ENCODE results near the gene ARFGAP3.

ARFGAP3 gene, protein sequence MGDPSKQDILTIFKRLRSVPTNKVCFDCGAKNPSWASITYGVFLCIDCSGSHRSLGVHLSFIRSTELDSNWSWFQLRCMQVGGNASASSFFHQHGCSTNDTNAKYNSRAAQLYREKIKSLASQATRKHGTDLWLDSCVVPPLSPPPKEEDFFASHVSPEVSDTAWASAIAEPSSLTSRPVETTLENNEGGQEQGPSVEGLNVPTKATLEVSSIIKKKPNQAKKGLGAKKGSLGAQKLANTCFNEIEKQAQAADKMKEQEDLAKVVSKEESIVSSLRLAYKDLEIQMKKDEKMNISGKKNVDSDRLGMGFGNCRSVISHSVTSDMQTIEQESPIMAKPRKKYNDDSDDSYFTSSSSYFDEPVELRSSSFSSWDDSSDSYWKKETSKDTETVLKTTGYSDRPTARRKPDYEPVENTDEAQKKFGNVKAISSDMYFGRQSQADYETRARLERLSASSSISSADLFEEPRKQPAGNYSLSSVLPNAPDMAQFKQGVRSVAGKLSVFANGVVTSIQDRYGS

DNA sequence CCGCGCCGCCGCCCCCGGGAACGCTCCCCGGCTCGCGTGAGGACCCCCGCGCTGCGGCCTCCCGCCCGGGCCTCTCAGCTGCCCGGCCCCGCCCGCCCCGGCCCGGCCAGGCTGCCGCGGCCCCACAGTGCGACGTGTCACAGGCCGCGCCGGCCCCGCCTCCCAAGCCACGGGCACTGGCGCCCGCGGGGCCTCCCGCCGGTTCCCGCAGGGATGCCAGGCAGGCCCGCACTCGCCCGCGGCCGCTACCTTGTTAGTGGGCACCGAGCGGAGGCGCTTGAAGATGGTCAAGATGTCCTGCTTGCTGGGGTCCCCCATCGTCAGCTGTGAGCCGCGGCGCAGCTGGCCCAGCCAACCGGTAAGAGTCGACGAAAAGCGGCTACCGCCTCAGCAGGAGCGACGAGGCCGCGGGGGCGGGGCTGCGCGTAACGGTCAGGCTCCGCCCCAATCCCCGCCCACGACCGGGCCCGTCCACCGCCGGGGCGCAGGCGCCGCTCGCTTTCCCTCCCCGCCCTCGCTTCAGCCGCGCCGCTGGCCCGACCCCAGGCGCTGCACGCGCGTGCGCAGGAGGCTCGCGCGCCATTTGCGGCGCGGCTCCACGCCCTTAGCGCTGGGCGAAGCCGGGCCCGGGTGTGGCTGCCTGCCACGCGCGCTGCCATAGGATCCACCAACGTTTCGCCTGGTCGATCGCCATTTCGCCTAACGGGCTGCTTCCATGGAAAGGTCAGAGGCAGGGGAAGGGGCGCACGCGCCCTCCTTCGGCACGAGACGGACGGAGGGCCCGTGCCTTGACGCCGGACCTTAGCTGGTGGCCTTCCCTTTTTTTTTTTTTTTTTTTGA lies at the start of gene ARFGAP3:
Gene ARFGAP3 (minus strand): TSS at position 409 of the 840 bp plus-strand sequence. CDS start 91 bp downstream, at position 318.
- TF ChIP-seq, protein P1, sequence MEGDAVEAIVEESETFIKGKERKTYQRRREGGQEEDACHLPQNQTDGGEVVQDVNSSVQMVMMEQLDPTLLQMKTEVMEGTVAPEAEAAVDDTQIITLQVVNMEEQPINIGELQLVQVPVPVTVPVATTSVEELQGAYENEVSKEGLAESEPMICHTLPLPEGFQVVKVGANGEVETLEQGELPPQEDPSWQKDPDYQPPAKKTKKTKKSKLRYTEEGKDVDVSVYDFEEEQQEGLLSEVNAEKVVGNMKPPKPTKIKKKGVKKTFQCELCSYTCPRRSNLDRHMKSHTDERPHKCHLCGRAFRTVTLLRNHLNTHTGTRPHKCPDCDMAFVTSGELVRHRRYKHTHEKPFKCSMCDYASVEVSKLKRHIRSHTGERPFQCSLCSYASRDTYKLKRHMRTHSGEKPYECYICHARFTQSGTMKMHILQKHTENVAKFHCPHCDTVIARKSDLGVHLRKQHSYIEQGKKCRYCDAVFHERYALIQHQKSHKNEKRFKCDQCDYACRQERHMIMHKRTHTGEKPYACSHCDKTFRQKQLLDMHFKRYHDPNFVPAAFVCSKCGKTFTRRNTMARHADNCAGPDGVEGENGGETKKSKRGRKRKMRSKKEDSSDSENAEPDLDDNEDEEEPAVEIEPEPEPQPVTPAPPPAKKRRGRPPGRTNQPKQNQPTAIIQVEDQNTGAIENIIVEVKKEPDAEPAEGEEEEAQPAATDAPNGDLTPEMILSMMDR (IDR thresholded peaks at IDR 0.05; ENCODE audit: insufficient read depth, low read length, poor library complexity, severe bottlenecking), result no peak
- peak; percentile 97 for DNase-seq (ENCODE audit: extremely low read depth, insufficient read length)

DNA sequence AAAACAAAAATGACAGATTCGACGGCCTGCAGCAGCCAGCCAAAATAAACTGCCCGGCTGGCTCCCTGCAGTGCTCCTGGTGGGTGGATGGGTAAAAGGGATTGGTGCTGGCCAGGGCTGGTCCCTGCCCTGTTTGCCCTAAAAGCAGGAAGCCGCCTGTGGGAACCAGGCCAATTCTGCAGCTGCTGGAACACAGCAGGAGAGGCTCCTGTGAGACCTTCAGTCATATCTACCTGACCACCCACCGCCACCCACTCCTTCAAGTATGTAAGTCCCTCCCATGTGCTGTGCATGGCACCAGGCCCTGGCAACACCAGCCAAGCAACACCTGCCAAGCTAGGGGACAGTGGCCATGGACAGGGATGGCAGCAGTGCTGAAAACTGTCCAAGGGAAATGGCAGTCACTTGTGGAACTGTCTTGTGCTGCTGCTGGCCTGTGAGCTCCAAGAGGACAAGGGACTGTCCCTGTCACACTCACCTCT lies 48.7 kb upstream of the ARFGAP3 start:
- H3K4me3 ChIP-seq (replicated peaks; ENCODE audit: low read depth, low read length), result no peak overlapping the region
- DNase-seq (ENCODE audit: extremely low read depth, insufficient read length), result no peak
- TF ChIP-seq, protein P1 (IDR thresholded peaks at IDR 0.05; ENCODE audit: insufficient read depth, low read length, poor library complexity, severe bottlenecking), result no peak
- H3K36me3 ChIP-seq (ENCODE audit: control insufficient read depth, insufficient read depth, low read length), result peaks cover 17% of the 10 kb centered on the region
- H3K27me3 ChIP-seq (replicated peaks; ENCODE audit: control insufficient read depth, insufficient read depth, low read length), result no peaks in the 10 kb centered on the region

More for the DNA sequence above, at the start of gene ARFGAP3:
- peak within 1 kb of the TSS; percentile 88 for H3K4me3 ChIP-seq (replicated peaks; ENCODE audit: low read depth, low read length)
- H3K36me3 ChIP-seq (ENCODE audit: control insufficient read depth, insufficient read depth, low read length), result no peaks in the 10 kb centered on the region; the same call in 1 of the 2 replicates
- no peaks in the 10 kb centered on the region for H3K27me3 ChIP-seq (replicated peaks; ENCODE audit: control insufficient read depth, insufficient read depth, low read length)

DNA sequence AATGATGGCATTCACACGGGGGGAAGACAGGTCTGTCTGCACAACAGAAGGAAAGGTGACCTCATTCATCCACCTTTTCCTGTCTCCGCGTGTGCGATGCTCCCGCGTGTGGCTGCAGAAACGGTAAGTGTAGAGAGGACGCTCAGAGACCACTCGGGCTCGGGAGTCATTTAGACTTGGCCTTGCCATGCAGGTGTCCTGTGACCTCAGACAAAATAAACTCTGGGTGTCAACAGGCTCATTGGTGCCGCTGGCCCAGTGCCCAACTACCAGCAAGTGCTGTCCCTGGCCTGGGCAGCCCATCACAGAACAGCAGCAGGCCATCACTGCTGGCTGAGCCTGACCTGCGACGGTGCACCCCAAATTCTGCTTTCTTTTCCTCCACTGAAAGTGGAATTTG lies 48.1 kb upstream of the ARFGAP3 start:
- no peaks in the 10 kb centered on the region for H3K27me3 ChIP-seq (replicated peaks; ENCODE audit: control insufficient read depth, insufficient read depth, low read length)
- TF ChIP-seq, protein P1 (IDR thresholded peaks at IDR 0.05; ENCODE audit: insufficient read depth, low read length, poor library complexity, severe bottlenecking), result no peak
- no peak overlapping the region for H3K4me3 ChIP-seq (replicated peaks; ENCODE audit: low read depth, low read length)
- no peak for DNase-seq (ENCODE audit: extremely low read depth, insufficient read length)
- H3K36me3 ChIP-seq (ENCODE audit: control insufficient read depth, insufficient read depth, low read length), result peaks cover 12% of the 10 kb centered on the region

DNA sequence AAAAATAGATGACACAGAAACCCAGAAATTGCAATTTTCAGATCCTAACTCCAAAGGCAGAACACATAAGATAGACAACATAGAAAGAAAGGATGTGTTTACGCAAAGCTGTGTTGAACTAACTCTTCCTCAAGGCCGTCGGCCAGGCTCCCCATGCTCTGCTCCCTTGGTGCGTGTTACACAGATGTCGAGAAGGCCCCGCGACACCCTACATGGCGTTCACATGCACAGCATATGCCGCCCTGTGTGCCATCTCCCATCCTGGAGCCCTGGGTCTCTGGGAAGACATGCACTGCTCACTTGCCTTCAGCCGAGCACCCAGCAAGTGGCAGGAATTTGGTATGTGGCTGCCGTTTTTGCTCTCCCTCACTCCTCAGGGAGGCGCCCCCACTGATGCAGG lies 47.0 kb upstream of the ARFGAP3 start:
- DNase-seq (ENCODE audit: extremely low read depth, insufficient read length), result no peak
- no peak overlapping the region for H3K4me3 ChIP-seq (replicated peaks; ENCODE audit: low read depth, low read length)
- H3K27me3 ChIP-seq (replicated peaks; ENCODE audit: control insufficient read depth, insufficient read depth, low read length), result no peaks in the 10 kb centered on the region
- H3K36me3 ChIP-seq (ENCODE audit: control insufficient read depth, insufficient read depth, low read length), result peaks cover 13% of the 10 kb centered on the region
- TF ChIP-seq, protein P1 (IDR thresholded peaks at IDR 0.05; ENCODE audit: insufficient read depth, low read length, poor library complexity, severe bottlenecking), result no peak

DNA sequence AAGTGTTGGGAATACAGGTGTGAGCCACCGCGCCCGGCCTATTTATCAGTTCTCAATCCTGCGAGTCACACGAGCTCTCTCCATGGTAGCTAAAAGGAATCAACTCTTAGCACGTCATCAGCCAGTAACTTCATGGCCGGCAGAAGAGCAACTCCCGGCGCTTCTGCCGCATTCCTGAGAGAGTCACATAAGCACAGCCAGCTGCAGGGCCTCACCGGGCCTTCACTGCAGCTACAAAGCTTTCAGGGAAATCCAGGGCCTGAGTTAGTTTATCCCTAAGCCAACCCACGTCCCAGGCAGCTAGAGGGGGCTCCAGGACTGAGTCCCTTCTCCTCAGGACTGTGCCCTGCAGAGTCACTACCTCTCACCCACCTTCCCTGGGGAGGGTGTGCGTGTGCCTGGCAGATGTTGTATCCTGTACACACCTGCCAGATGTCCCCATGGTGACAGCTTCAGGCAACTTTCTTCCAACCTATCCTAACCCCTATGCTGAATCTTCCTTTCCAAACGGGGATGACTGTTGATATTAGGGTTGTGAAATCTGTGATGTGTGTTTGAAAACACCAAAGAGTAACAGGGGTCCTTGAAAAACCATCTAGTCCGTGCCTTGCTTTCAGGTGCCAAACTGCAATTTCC lies 45.9 kb upstream of the ARFGAP3 start:
- TF ChIP-seq, protein P1 (IDR thresholded peaks at IDR 0.05; ENCODE audit: insufficient read depth, low read length, poor library complexity, severe bottlenecking), result no peak
- Histone ChIP-seq H3K27me3 (replicated peaks; ENCODE audit: control insufficient read depth, insufficient read depth, low read length) (no peaks in the 10 kb centered on the region), H3K4me3 (replicated peaks; ENCODE audit: low read depth, low read length) (no peak overlapping the region), H3K36me3 (ENCODE audit: control insufficient read depth, insufficient read depth, low read length) (peaks cover 10% of the 10 kb centered on the region)
- no peak for DNase-seq (ENCODE audit: extremely low read depth, insufficient read length)
